Tibial artery (tissue), 4 donors: ENCODE data around the gene INTS1.

ENCODE experiments used
- DNase-seq, 2 donors: peaks; one replicate each; pipeline ENCODE4 v3.0.0-alpha.2; 2019
- H3K27ac ChIP-seq, 2 donors: fragments of 200-600 bp; sonication (generic) in 1 of 2; 1 replicate in 1 of 2; 2 replicates in 1 of 2; pipeline ENCODE4 v1.5.1; 2018 to 2019; ENCODE audit warnings: mild to moderate bottlenecking in 1 of 2
- H3K27me3 ChIP-seq, 2 donors: fragments of 200-600 bp; sonication (generic) in 1 of 2; one replicate each; pipeline versions ENCODE4 v1.5.1 to v1.6.0; 2016 to 2019
- H3K36me3 ChIP-seq, 3 donors: fragments of 200-600 bp; sonication (generic) in 2 of 3; one replicate each; pipeline ENCODE4 v1.5.1; 2016 to 2019; ENCODE audit warnings: mild to moderate bottlenecking in 2 of 3
- H3K4me1 ChIP-seq, 4 donors: fragments of 200-600 bp; sonication (generic) in 2 of 4; 1 replicate in 3 of 4; 2 replicates in 1 of 4; pipeline ENCODE4 v1.5.1; 2016 to 2019
- H3K4me3 ChIP-seq, 2 donors: fragments of 200-600 bp; sonication (generic) in 1 of 2; 1 replicate in 1 of 2; 2 replicates in 1 of 2; pipeline ENCODE4 v1.5.1; 2018 to 2019; ENCODE audit warnings: mild to moderate bottlenecking in 2 of 2
- H3K9me3 ChIP-seq, 3 donors: fragments of 200-600 bp; sonication (generic) in 1 of 3; one replicate each; pipeline ENCODE4 v1.5.1; 2016 to 2019
- CTCF ChIP-seq, 2 experiments: fragments of 200-600 bp in 1 of 2; fragments of 450-650 bp in 1 of 2; IDR thresholded peaks; one replicate each; pipeline ENCODE4 v1.5.1; 2017 to 2019; ENCODE audit warnings: antibody characterized with exemption in 2 of 2, mild to moderate bottlenecking in 1 of 2, moderate library complexity in 1 of 2
- intact Hi-C: fragments of 100-400 bp; cut with DNase I; formaldehyde crosslinking; loops from one replicate; pipeline ENCODE4 v1.15.0; 2023; ENCODE audit warnings: low total_unique reads

INTS1 gene

GRCh38 chr7:1535701-1536454, 31.7 kb upstream of the INTS1 start:
- Histone ChIP-seq H3K4me1 (peaks cover 21 to 76% (median 63%) of the 10 kb centered on the region in 4 donors), H3K4me3 (peak overlapping the region in 1 of 2 donors; percentile 76), H3K36me3 (peaks cover 15 to 31% (median 15%) of the 10 kb centered on the region in 3 donors), H3K27ac (peak overlapping the region; percentile 99 to 100), H3K27me3 (no peaks in the 10 kb centered on the region), H3K9me3 (no peaks in the 10 kb centered on the region)
- peak in 1 of 2 donors; percentile 76 for DNase-seq
- no peak for TF ChIP-seq CTCF (IDR thresholded peaks at IDR 0.05)
- intact Hi-C loops = loop anchor here (2.0 kb wide), 1 partner anchor 31 kb away; the partner anchor contains the start of gene INTS1

- DNase-seq = no peak
- Histone ChIP-seq H3K9me3 (no peaks in the 10 kb centered on the region), H3K27me3 (no peaks in the 10 kb centered on the region), H3K36me3 (peaks cover 7 to 23% (median 7%) of the 10 kb centered on the region in 3 donors), H3K4me3 (no peak overlapping the region), H3K27ac (peak overlapping the region; percentile 99 to 100), H3K4me1 (peaks cover 21 to 74% (median 63%) of the 10 kb centered on the region in 4 donors)
- intact Hi-C loops = no loop called here
- TF ChIP-seq CTCF (IDR thresholded peaks at IDR 0.05) = no peak
Measured at GRCh38 chr7:1535100-1535458, 30.9 kb upstream of the INTS1 start.

- H3K4me3 ChIP-seq = peak overlapping the region; percentile 73 to 81
- DNase-seq = peak in 1 of 2 donors; percentile 74
- peaks cover 1 to 17% (median 2%) of the 10 kb centered on the region in 3 donors for H3K36me3 ChIP-seq
- no peak for TF ChIP-seq CTCF (IDR thresholded peaks at IDR 0.05)
- no peaks in the 10 kb centered on the region for H3K27me3 ChIP-seq
- H3K4me1 ChIP-seq = peaks cover 21 to 74% (median 59%) of the 10 kb centered on the region in 4 donors
- intact Hi-C loops = no loop called here
- no peaks in the 10 kb centered on the region for H3K9me3 ChIP-seq
- peak overlapping the region; percentile 99 to 100 for H3K27ac ChIP-seq
Measured at GRCh38 chr7:1534330-1535099, 30.3 kb upstream of the INTS1 start.

- H3K4me3 ChIP-seq = peak overlapping the region; percentile 73 to 81
- H3K9me3 ChIP-seq = no peaks in the 10 kb centered on the region
- TF ChIP-seq CTCF (IDR thresholded peaks at IDR 0.05) = no peak
- intact Hi-C loops = no loop called here
- peaks cover 21 to 67% (median 52%) of the 10 kb centered on the region in 4 donors for H3K4me1 ChIP-seq
- H3K27ac ChIP-seq = peak overlapping the region; percentile 99 to 100
- H3K27me3 ChIP-seq = no peaks in the 10 kb centered on the region
- H3K36me3 ChIP-seq = peaks cover 0 to 9% (median 0%) of the 10 kb centered on the region in 3 donors
- DNase-seq = peak; percentile 64 to 87
Measured at GRCh38 chr7:1533547-1534329, 29.5 kb upstream of the INTS1 start.

- Histone ChIP-seq H3K9me3 (no peaks in the 10 kb centered on the region), H3K27me3 (no peaks in the 10 kb centered on the region), H3K4me3 (peak overlapping the region; percentile 73 to 81), H3K4me1 (peaks cover 21 to 61% (median 46%) of the 10 kb centered on the region in 4 donors), H3K36me3 (peaks cover 0 to 8% (median 0%) of the 10 kb centered on the region in 3 donors), H3K27ac (peak overlapping the region; percentile 99 to 100)
- DNase-seq = no peak
- no peak for TF ChIP-seq CTCF (IDR thresholded peaks at IDR 0.05)
- intact Hi-C loops = no loop called here
Measured at GRCh38 chr7:1533255-1533546, 29.0 kb upstream of the INTS1 start.
